GM19193 (cell line): ENCODE measurements around the gene MRPL58.

Experiments
- POLR2A ChIP-seq: IDR thresholded peaks from 4 replicates; pipeline ENCODE4 v1.6.1; 2011; ENCODE audit not compliant: insufficient read depth, insufficient read length; ENCODE audit errors: extremely low read depth

The MRPL58 gene

GRCh38 chr17:75031972-75032719, 19.7 kb downstream of the MRPL58 start:
- no peak for TF ChIP-seq POLR2A

DNA sequence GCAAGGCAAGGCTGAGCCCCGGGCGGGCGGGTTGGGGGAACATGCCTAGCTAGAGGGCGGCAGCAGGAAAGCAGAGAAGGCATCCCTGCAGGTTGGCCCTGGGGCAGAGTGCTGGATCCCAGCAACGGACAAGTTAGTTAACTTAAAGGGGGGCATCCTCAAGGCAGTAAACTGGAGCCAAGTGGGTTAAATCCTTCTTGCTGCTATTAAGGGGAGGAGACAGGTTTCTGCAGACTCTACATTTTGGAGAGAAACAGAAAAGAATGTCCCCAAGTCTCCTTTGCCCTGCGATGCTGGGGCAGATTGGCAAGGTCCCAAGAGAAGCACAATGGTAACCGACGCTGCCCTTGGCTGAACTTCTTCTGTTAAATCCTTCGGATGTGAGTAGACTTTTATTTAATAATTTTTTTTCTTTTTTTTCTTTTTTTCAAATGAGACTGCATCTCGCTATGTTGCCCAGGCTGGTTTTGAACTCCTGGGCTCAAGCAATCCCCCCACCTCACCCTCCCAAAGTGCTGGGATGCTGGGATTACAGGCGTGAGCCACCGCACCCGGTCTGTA, 20.3 kb downstream of the MRPL58 start:
- no peak for TF ChIP-seq POLR2A

- TF ChIP-seq POLR2A, result no peak
Observed at GRCh38 chr17:75033346-75034235, 21.1 kb downstream of the MRPL58 start.

DNA sequence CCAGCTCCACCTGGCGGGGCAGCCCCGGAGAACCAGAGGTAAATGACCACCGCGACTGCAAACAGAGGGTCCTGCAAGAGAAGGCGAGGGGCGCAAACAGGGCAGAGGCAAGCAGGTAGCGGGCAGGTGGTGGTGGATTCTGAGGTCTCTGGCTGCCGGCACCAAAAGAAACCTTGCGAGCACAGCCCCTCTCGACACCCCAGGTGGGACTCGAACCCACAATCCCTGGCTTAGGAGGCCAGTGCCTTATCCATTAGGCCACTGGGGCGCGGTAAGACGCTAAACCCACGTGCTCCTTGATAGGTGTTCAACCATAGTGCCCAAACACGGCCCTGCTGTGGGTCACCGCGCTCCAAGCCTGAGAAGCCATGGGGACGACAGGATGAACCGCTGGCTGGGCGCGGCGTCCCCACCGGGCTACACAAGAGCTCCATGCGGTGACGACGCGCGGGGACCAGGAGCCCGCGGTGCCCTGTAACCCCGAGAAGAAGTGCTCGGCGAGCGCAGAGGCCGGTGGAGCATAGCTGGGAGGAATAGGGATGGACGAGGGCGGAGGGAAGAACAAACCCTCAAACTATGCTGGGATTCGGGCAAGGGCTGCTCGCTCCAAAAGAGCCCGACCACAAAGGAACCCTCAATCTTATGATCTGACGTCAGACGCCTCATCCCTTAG, 21.9 kb downstream of the MRPL58 start:
- peak; percentile 22 for TF ChIP-seq POLR2A

DNA sequence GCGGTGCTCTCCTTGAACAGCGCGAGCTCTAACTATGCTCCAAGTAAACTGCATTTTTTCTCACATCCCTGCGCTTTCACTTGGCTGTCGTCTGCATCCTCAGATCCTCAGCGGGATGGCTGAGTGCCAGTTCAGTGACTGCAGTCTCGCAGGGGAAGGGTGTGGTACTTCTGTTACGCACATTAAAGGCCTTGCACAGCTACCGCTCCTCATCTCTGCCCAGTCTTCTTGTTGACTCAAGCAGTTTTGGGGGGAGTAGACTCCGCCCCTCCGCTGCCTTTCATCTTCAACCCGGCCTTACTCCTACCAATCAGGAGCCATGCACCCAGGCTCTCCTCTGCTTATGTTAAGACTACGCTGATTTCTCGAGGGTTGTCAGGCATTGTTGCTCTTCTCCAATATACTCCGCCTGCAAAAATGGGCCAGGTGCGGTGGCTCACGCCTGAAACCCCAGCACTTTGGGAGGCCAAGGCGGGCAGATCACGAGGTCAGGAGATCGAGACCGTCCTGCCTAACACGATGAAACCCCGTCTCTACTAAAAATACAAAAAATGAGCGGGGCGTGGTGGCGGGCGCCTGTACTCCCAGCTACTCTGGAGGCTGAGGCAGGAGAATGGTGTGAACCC, 24.3 kb downstream of the MRPL58 start:
- TF ChIP-seq POLR2A, result no peak

DNA sequence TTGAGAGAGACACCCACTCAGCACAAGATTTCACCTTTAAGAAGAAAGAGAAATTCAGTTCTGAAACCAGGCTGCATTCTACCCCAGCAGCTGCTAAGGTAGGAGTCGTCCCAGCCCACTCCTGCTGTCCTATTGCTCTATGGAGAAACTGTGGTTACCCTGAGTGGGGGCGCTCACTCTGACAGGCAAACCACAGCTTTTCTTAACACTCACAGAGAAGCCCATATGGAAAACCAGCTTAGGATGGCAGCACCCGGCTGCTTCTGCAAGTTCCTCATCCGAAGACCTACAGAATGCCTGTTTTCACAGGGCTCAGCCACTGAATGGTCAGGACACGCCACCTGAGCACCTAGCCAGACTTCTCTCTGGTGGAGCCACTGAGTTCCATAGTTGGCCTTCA, 26.8 kb downstream of the MRPL58 start:
- TF ChIP-seq POLR2A, result no peak

- no peak for TF ChIP-seq POLR2A
Observed at GRCh38 chr17:75041656-75042280, 29.3 kb downstream of the MRPL58 start.

DNA sequence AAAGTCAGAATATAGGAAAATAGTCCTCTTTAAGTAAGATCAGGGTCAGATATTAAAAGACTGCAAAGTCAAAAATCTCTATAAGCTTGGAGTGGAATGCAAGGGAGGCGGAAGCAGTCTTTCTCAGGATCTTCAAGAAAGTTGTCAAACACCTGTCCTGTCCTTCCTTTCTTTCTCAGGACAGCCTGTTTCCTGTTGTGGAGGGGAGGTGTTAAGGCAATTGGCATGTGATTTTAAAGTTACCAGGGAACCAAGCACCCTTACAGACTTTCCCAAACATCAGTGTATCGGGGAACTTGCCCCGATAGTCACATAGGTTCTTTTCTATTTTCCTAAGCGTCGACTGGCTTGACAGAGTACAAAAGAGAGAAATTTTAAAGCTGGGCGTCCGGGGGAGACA, 32.2 kb downstream of the MRPL58 start:
- no peak for TF ChIP-seq POLR2A

DNA sequence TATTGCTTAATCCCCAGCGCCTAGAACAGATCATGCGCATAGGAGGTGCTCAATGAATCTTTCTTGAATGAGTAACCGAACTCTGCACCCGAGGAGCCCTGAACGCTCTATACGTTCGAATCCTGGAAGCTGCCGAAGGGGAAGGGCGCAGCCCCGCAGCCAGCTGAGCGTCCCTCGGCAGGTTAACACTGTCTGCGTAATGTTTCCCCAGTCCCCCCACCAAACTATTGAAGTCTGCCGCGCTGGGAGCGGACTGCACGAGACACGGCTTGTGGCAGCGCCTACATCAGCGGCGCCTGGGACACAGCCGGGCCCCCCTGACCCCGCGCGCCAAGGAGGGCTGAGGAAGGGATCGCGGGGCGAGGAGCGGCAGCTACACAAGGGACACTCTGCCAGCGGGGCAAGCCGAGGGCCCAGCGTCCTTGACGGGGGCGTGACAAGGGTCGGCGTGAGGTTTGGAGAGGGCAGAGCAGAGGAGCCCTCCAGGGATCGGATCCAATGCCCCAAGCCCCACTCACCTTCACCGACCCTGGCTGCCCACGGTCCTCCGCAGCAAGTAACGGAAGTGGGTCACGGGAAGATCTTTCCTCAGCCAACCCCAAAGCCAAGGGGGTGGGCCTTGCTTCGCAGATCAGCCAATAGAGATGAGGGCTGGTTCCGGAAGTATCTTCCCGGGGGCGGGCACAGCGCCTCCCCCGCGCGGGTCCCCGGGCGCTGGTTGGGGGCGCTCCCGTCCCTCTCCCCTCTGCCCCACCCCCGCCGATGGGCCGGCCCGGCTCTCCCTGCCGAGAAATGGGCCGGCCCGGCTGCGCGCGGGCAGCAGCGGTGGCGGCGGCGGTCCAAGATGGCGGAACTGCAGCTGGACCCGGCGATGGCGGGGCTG, 34.2 kb downstream of the MRPL58 start, which contains the start of the genes ATP5PD and KCTD2:
Gene ATP5PD, minus strand, starts transcription at position 563 of the 883 bp plus-strand sequence. CDS start 4,319 bp downstream, outside the sequence.
Gene KCTD2, plus strand, starts transcription at position 819 of the 883 bp plus-strand sequence. Its CDS starts 26 bp downstream, at position 845.
- peak; percentile 92 for TF ChIP-seq POLR2A

- TF ChIP-seq POLR2A, result no peak
Observed at GRCh38 chr17:75047398-75048098, 35.1 kb downstream of the MRPL58 start.

- TF ChIP-seq POLR2A, result no peak
Observed at GRCh38 chr17:75048249-75048878, 35.9 kb downstream of the MRPL58 start.

DNA sequence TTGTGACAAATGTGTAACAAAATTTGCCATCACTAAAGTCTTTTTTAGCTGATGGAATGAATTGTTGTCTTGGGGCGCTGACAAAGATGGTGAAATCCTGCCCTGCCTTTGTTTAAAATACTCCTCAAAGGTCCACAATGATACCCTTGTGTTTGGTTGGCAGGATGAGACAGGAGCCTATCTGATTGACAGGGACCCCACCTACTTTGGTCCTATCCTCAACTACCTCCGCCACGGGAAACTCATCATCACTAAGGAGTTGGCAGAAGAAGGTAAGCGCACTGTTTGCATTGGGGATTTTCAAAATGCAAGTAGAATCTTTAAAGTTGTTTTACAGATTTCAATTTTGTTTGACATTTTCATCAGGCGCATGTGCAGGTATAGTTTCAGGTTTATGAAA, 36.6 kb downstream of the MRPL58 start:
- TF ChIP-seq POLR2A, result no peak
